Astrocyte (in vitro differentiated cells and primary cell): ENCODE measurements around the gene SCIN. TPM values are rescaled to one million over a fixed set of nuclear protein-coding genes. Genes with fewer than 3 reads are reported as not detected.

Experiments used
- DNase-seq: peaks from one replicate; pipeline ENCODE4 v3.0.0-alpha.2; 2010; ENCODE audit warnings: low read depth
- FAIRE-seq: peaks from 2 replicates; lab custom pipeline; 2011; peaks lifted over from hg19 to GRCh38; lab: Jason Lieb, UNC
- H2AFZ ChIP-seq: 2 replicates; pipeline ENCODE4 v1.6.0; 2012; ENCODE audit warnings: low read depth, low read length, inconsistent platforms
- H3K27ac ChIP-seq: 2 replicates; pipeline ENCODE4 v1.5.1; 2011; ENCODE audit warnings: low read depth, low read length, inconsistent platforms
- H3K27me3 ChIP-seq: 2 replicates; pipeline ENCODE4 v1.6.0; 2011; ENCODE audit warnings: low read length, inconsistent platforms; ENCODE audit not compliant: insufficient read depth
- H3K36me3 ChIP-seq: 2 replicates; pipeline ENCODE4 v1.5.1; 2011; ENCODE audit warnings: low read length, inconsistent platforms; ENCODE audit not compliant: insufficient read depth
- H3K4me1 ChIP-seq: 2 replicates; pipeline ENCODE4 v1.5.1; 2011; ENCODE audit warnings: low read length, inconsistent platforms; ENCODE audit not compliant: insufficient read depth
- H3K4me2 ChIP-seq: 2 replicates; pipeline ENCODE4 v1.6.0; 2012; ENCODE audit warnings: low read length, inconsistent platforms
- H3K4me3 ChIP-seq: 2 replicates; pipeline ENCODE4 v1.5.1; 2011; ENCODE audit warnings: low read depth, mild to moderate bottlenecking, low read length, inconsistent platforms; ENCODE audit not compliant: insufficient read depth
- H3K79me2 ChIP-seq: 2 replicates; pipeline ENCODE4 v1.6.0; 2012; ENCODE audit warnings: mild to moderate bottlenecking, low read length, inconsistent platforms; ENCODE audit not compliant: insufficient read depth
- H3K9ac ChIP-seq: 2 replicates; pipeline ENCODE4 v1.6.0; 2012; ENCODE audit warnings: mild to moderate bottlenecking, low read length, inconsistent platforms
- H3K9me3 ChIP-seq: 2 replicates; pipeline ENCODE4 v1.5.1; 2012; ENCODE audit warnings: low read depth, mild to moderate bottlenecking, low read length, inconsistent platforms; ENCODE audit not compliant: insufficient read depth
- H4K20me1 ChIP-seq: 2 replicates; pipeline ENCODE4 v1.6.0; 2012; ENCODE audit warnings: low read length, inconsistent platforms; ENCODE audit not compliant: insufficient read depth
- H3K27ac Mint-ChIP-seq: one replicate; pipeline ENCODE4 v1.8.0; 2021; ENCODE audit warnings: mild to moderate bottlenecking, mixed read lengths; ENCODE audit not compliant: unreplicated experiment
- H3K27me3 Mint-ChIP-seq: one replicate; pipeline ENCODE4 v1.8.0; 2021; ENCODE audit warnings: low read depth, mixed read lengths; ENCODE audit not compliant: unreplicated experiment
- H3K36me3 Mint-ChIP-seq: one replicate; pipeline ENCODE4 v1.8.0; 2021; ENCODE audit warnings: low read depth, mixed read lengths; ENCODE audit not compliant: unreplicated experiment
- H3K4me1 Mint-ChIP-seq: one replicate; pipeline ENCODE4 v1.8.0; 2021; ENCODE audit warnings: low read depth, mixed read lengths; ENCODE audit not compliant: unreplicated experiment
- H3K4me3 Mint-ChIP-seq: one replicate; pipeline ENCODE4 v1.8.0; 2021; ENCODE audit warnings: mild to moderate bottlenecking, moderate library complexity, mixed read lengths; ENCODE audit not compliant: unreplicated experiment
- H3K9me3 Mint-ChIP-seq: one replicate; pipeline ENCODE4 v1.8.0; 2021; ENCODE audit warnings: mild to moderate bottlenecking, mixed read lengths; ENCODE audit not compliant: unreplicated experiment
- CTCF ChIP-seq: IDR thresholded peaks from 2 replicates; pipeline ENCODE4 v1.5.1; 2011; ENCODE audit warnings: low read depth, mild to moderate bottlenecking, inconsistent platforms, low read length, moderate library complexity; ENCODE audit not compliant: insufficient read depth
- EZH2 ChIP-seq: IDR thresholded peaks from 2 replicates; pipeline ENCODE4 v1.6.1; 2012; ENCODE audit warnings: mild to moderate bottlenecking, low read length, inconsistent platforms; ENCODE audit not compliant: insufficient read depth
- total RNA-seq: library from RNA; stranded (reverse); gene quantifications from 2 replicates; pipeline ENCODE4 v1.2.1, GENCODE V29; 2021

The SCIN gene
- total RNA-seq, 1 donor from 2014 or later, result 0.27 TPM

- H3K27ac ChIP-seq, result peak overlapping the region; percentile 45
- peak overlapping the region; percentile 63 for H3K27ac Mint-ChIP-seq
Observed at GRCh38 chr7:12584930-12585329, 14.4 kb downstream of the SCIN start.

GRCh38 chr7:12586271-12586670 is 15.8 kb downstream of the SCIN start:
- Mint-ChIP-seq H3K9me3 (no peaks in the 10 kb centered on the region), H3K4me1 (peaks cover 24% of the 10 kb centered on the region), H3K4me3 (no peak overlapping the region), H3K27me3 (no peaks in the 10 kb centered on the region), H3K36me3 (no peaks in the 10 kb centered on the region), H3K27ac (no peak overlapping the region)
- FAIRE-seq, result no peak
- Histone ChIP-seq H3K27ac (no peak overlapping the region), H2AFZ (no peak overlapping the region), H3K27me3 (no peaks in the 10 kb centered on the region), H3K9ac (no peak overlapping the region), H3K79me2 (no peaks in the 10 kb centered on the region), H4K20me1 (no peaks in the 10 kb centered on the region), H3K9me3 (no peaks in the 10 kb centered on the region), H3K4me2 (no peak overlapping the region), H3K4me3 (no peak overlapping the region), H3K36me3 (no peaks in the 10 kb centered on the region), H3K4me1 (no peaks in the 10 kb centered on the region)
- no peak for DNase-seq
- TF ChIP-seq EZH2 (no peak), CTCF (no peak)

More at GRCh38 chr7:12584930-12585329, 14.4 kb downstream of the SCIN start:
- Histone ChIP-seq H2AFZ (peak overlapping the region; percentile 57), H3K9me3 (no peaks in the 10 kb centered on the region), H3K4me2 (peak overlapping the region; percentile 37), H3K36me3 (no peaks in the 10 kb centered on the region), H3K27me3 (no peaks in the 10 kb centered on the region), H3K79me2 (no peaks in the 10 kb centered on the region), H4K20me1 (no peaks in the 10 kb centered on the region), H3K4me3 (no peak overlapping the region), H3K4me1 (no peaks in the 10 kb centered on the region), H3K9ac (no peak overlapping the region)
- Mint-ChIP-seq H3K4me1 (peaks cover 24% of the 10 kb centered on the region), H3K36me3 (no peaks in the 10 kb centered on the region), H3K9me3 (no peaks in the 10 kb centered on the region), H3K27me3 (no peaks in the 10 kb centered on the region), H3K4me3 (no peak overlapping the region)
- FAIRE-seq, result peak; percentile 45
- TF ChIP-seq CTCF, result no peak
- no peak for TF ChIP-seq EZH2
- DNase-seq, result peak; percentile 51

- Histone ChIP-seq H3K79me2 (no peaks in the 10 kb centered on the region), H3K4me2 (no peak overlapping the region), H3K27ac (no peak overlapping the region), H3K4me3 (no peak overlapping the region), H3K9ac (no peak overlapping the region), H4K20me1 (no peaks in the 10 kb centered on the region), H2AFZ (no peak overlapping the region), H3K9me3 (no peaks in the 10 kb centered on the region), H3K27me3 (no peaks in the 10 kb centered on the region), H3K4me1 (no peaks in the 10 kb centered on the region), H3K36me3 (no peaks in the 10 kb centered on the region)
- no peak for TF ChIP-seq CTCF
- no peak for TF ChIP-seq EZH2
- H3K36me3 Mint-ChIP-seq, result no peaks in the 10 kb centered on the region
- H3K27me3 Mint-ChIP-seq, result no peaks in the 10 kb centered on the region
- no peak for FAIRE-seq
- H3K4me3 Mint-ChIP-seq, result no peak overlapping the region
- H3K9me3 Mint-ChIP-seq, result no peaks in the 10 kb centered on the region
- peaks cover 11% of the 10 kb centered on the region for H3K4me1 Mint-ChIP-seq
- H3K27ac Mint-ChIP-seq, result no peak overlapping the region
- no peak for DNase-seq
Observed at GRCh38 chr7:12588259-12588904, 17.9 kb downstream of the SCIN start.
